GM12878 (cell line): Measurements from ENCODE around the gene ITPKB. TPM values are rescaled to one million over a fixed set of nuclear protein-coding genes. Genes with fewer than 3 reads are reported as not detected.

Source experiments
- ATAC-seq: fragments of 200-7000 bp; cut with Tn5 transposase; 3 replicates; pipeline ENCODE4 v1.9.1; 2020; ENCODE audit warnings: mild to moderate bottlenecking, moderate library complexity
- BruUV-seq: library from RNA; stranded (reverse); fragments of 400-500 nt; replicated peaks from 2 replicates; lab custom pipeline; 2021; lab: Mats Ljungman, UMichigan
- CTCF ChIA-PET: fragments of 300-600 bp; sonication (Branson Sonifier 250); formaldehyde crosslinking; extraction: SDS; loops from one replicate; lab custom pipeline; 2021; ENCODE audit warnings: inconsistent platforms; lab: Yijun Ruan, JAX
- POLR2A ChIA-PET: fragments of 350-600 bp; formaldehyde crosslinking; extraction: SDS; loops from one replicate; lab custom pipeline; 2021; ENCODE audit warnings: inconsistent platforms; lab: Charles Lee
- RAD21 ChIA-PET: fragments of 300-600 bp; sonication (Branson Sonifier 250); formaldehyde crosslinking; loops from one replicate; lab custom pipeline; 2023; ENCODE audit warnings: antibody characterized with exemption; ENCODE audit not compliant: unreplicated experiment; lab: Charles Lee
- SMC1A ChIA-PET: fragments of 300-600 bp; sonication (Branson Sonifier 250); formaldehyde crosslinking; loops from one replicate; lab custom pipeline; 2023; ENCODE audit not compliant: unreplicated experiment, uncharacterized antibody; lab: Charles Lee
- DNase-seq: peaks from one replicate; pipeline ENCODE4 v3.0.0-alpha.2; 2011; ENCODE audit warnings: low read depth, low spot score
- FAIRE-seq: peaks from 3 replicates; lab custom pipeline; 2011; peaks lifted over from hg19 to GRCh38; lab: Jason Lieb, UNC
- H2AFZ ChIP-seq: 2 replicates; pipeline ENCODE4 v1.6.0; 2011; ENCODE audit warnings: low read depth, low read length, control low read depth; ENCODE audit not compliant: control insufficient read depth
- H3K27ac ChIP-seq: 2 replicates; pipeline ENCODE4 v1.5.1; 2011; ENCODE audit warnings: control low read depth; ENCODE audit not compliant: control insufficient read depth, insufficient read depth
- H3K27me3 ChIP-seq, 2 experiments: replicated peaks in 1 of 2; 2 replicates each; pipeline versions ENCODE4 v1.6.0 to v1.6.1; 2011; ENCODE audit warnings: low read length in 1 of 2; ENCODE audit not compliant: control insufficient read depth in 2 of 2, insufficient read depth in 2 of 2
- H3K36me3 ChIP-seq, 2 experiments: 2 replicates each; pipeline ENCODE4 v1.5.1; 2011; ENCODE audit warnings: low read length in 1 of 2; ENCODE audit not compliant: control insufficient read depth in 2 of 2, insufficient read depth in 2 of 2
- H3K4me1 ChIP-seq: 2 replicates; pipeline ENCODE4 v1.6.1; 2011; ENCODE audit warnings: mild to moderate bottlenecking, low read length, moderate library complexity, mixed read lengths; ENCODE audit not compliant: control insufficient read depth, insufficient read depth
- H3K4me2 ChIP-seq: 2 replicates; pipeline ENCODE4 v1.6.0; 2011; ENCODE audit warnings: control low read depth; ENCODE audit not compliant: control insufficient read depth, insufficient read depth
- H3K4me3 ChIP-seq: fragments of 200-600 bp; sonication (generic); 2 replicates; pipeline ENCODE4 v1.5.1; 2016
- H3K79me2 ChIP-seq: 2 replicates; pipeline ENCODE4 v1.6.0; 2011; ENCODE audit warnings: low read length; ENCODE audit not compliant: control insufficient read depth, insufficient read depth
- H3K9ac ChIP-seq: 2 replicates; pipeline ENCODE4 v1.8.0; 2011; ENCODE audit warnings: low read length, control low read depth, mixed read lengths; ENCODE audit not compliant: control insufficient read depth, insufficient read depth
- H3K9me3 ChIP-seq: replicated peaks from 3 replicates; pipeline ENCODE4 v1.5.1; 2011; ENCODE audit warnings: mild to moderate bottlenecking, low read length; ENCODE audit not compliant: control insufficient read depth, insufficient read depth
- H4K20me1 ChIP-seq: 2 replicates; pipeline ENCODE4 v1.6.0; 2011; ENCODE audit not compliant: control insufficient read depth, insufficient read depth
- BRCA1 ChIP-seq: IDR thresholded peaks from 2 replicates; pipeline ENCODE4 v1.6.1; 2011; ENCODE audit warnings: low read depth, low read length, improper control_type of control experiment
- CEBPB ChIP-seq, 2 experiments: fragments of 150-350 bp in 1 of 2; IDR thresholded peaks; 2 replicates each; pipeline ENCODE4 v1.6.1; 2012 to 2014; ENCODE audit warnings: low read depth in 2 of 2, low read length in 2 of 2, borderline replicate concordance in 1 of 2, inconsistent platforms in 1 of 2
- EP300 ChIP-seq, 2 experiments: fragments of 150-350 bp in 1 of 2; IDR thresholded peaks; 2 replicates each; pipeline ENCODE4 v1.6.1; 2011 to 2012; ENCODE audit warnings: low read depth in 2 of 2, low read length in 2 of 2, borderline replicate concordance in 1 of 2, improper control_type of control experiment in 1 of 2, inconsistent platforms in 1 of 2; ENCODE audit not compliant: control insufficient read depth in 1 of 2
- LARP7 ChIP-seq: fragments of 450-650 bp; IDR thresholded peaks from 2 replicates; pipeline ENCODE4 v1.6.1; 2017; ENCODE audit warnings: mild to moderate bottlenecking
- NFIC ChIP-seq: IDR thresholded peaks from 2 replicates; pipeline ENCODE4 v1.6.1; 2012; ENCODE audit warnings: low read depth, mild to moderate bottlenecking, inconsistent platforms, low read length, moderate library complexity
- NFYA ChIP-seq: IDR thresholded peaks from 2 replicates; pipeline ENCODE4 v1.6.1; 2011; ENCODE audit warnings: low read depth, mild to moderate bottlenecking, low read length, improper control_type of control experiment, borderline replicate concordance
- NR2C1 ChIP-seq: fragments of 450-650 bp; IDR thresholded peaks from 2 replicates; pipeline ENCODE4 v1.6.1; 2017; ENCODE audit warnings: antibody characterized with exemption, mild to moderate bottlenecking, moderate library complexity
- NRF1 ChIP-seq: conservative IDR thresholded peaks from 2 replicates; pipeline ENCODE4 v1.6.1; 2011; ENCODE audit warnings: mild to moderate bottlenecking, low read depth, low read length, improper control_type of control experiment
- PAX8 ChIP-seq: fragments of 450-650 bp; IDR thresholded peaks from 2 replicates; pipeline ENCODE4 v1.6.1; 2017; ENCODE audit warnings: mild to moderate bottlenecking, moderate library complexity
- POLR2A ChIP-seq: IDR thresholded peaks from 2 replicates; pipeline ENCODE4 v1.6.1; 2011; ENCODE audit warnings: low read depth, mild to moderate bottlenecking, low read length
- RBBP5 ChIP-seq: fragments of 200-600 bp; sonication (generic); conservative IDR thresholded peaks from 2 replicates; pipeline ENCODE4 v1.6.1; 2016
- RUNX3 ChIP-seq: IDR thresholded peaks from 2 replicates; pipeline ENCODE4 v1.6.1; 2012; ENCODE audit warnings: low read length, inconsistent platforms
- STAT1 ChIP-seq: fragments of 450-650 bp; conservative IDR thresholded peaks from 2 replicates; pipeline ENCODE4 v1.6.1; 2014; ENCODE audit warnings: antibody characterized with exemption, mild to moderate bottlenecking
- TCF12 ChIP-seq: IDR thresholded peaks from 2 replicates; pipeline ENCODE4 v1.6.1; 2011; ENCODE audit warnings: low read depth, mild to moderate bottlenecking, low read length
- TCF7 ChIP-seq: IDR thresholded peaks from 2 replicates; pipeline ENCODE4 v1.6.1; 2014; ENCODE audit warnings: antibody characterized with exemption, borderline replicate concordance
- ZNF217 ChIP-seq: fragments of 450-650 bp; IDR thresholded peaks from 2 replicates; pipeline ENCODE4 v1.6.1; 2017; ENCODE audit warnings: antibody characterized with exemption, mild to moderate bottlenecking
- ZNF384 ChIP-seq: IDR thresholded peaks from 2 replicates; pipeline ENCODE4 v1.6.1; 2012; ENCODE audit warnings: low read depth, mild to moderate bottlenecking, low read length, improper control_type of control experiment, borderline replicate concordance
- ZSCAN29 ChIP-seq: fragments of 450-650 bp; IDR thresholded peaks from 2 replicates; pipeline ENCODE4 v1.6.1; 2017; ENCODE audit warnings: mild to moderate bottlenecking, moderate library complexity
- WGBS: methylation state at CpG from one replicate; pipeline ENCODE4 v1.1.6; 2016; ENCODE audit warnings: low lambda C conversion rate; ENCODE audit not compliant: insufficient replicate concordance, insufficient coverage; ENCODE audit errors: missing lambda C conversion rate; 5-methylcytosine and 5-hydroxymethylcytosine counted together
- in situ Hi-C: fragments of 300-500 bp; cut with MboI; formaldehyde crosslinking; loops from 9 replicates; pipeline ENCODE4 v1.14.3; 2018; ENCODE audit warnings: mixed read lengths
- intact Hi-C: fragments of 100-400 bp; cut with micrococcal nuclease; formaldehyde crosslinking; loops from one replicate; pipeline ENCODE4 v1.14.2; 2022; ENCODE audit not compliant: unreplicated experiment
- polyA plus RNA-seq, 11 experiments: library from polyadenylated mRNA; depleted of rRNA in 4 of 11; unstranded in 6 of 11; stranded (reverse) in 5 of 11; fragments of >200 nt; fragmentation: Nextera tagmentation in 4 of 11; fragmentation: Illumina TruSeq in 1 of 11; extraction: Ambion mirVana in 4 of 11; extraction: Trizol in 1 of 11; gene quantifications; 1 replicate in 1 of 11; 2 replicates in 10 of 11; pipeline versions ENCODE4 v1.2.1 to v1.2.3, GENCODE V29; 2011 to 2016; ENCODE audit warnings: inconsistent platforms in 2 of 11, missing spikeins in 2 of 11, low read depth in 1 of 11
- total RNA-seq, 4 experiments: library from RNA; depleted of rRNA in 3 of 4; stranded (reverse); fragments of >200 nt in 3 of 4; fragmentation: Illumina TruSeq in 1 of 4; extraction: Trizol in 1 of 4; gene quantifications; 2 replicates each; pipeline versions ENCODE4 v1.2.1 to v1.2.3, GENCODE V29; 2013 to 2021
- TF ChIP-seq, protein P1 (sequence below): IDR thresholded peaks from 2 replicates; pipeline ENCODE4 v1.6.1; 2011; ENCODE audit warnings: mild to moderate bottlenecking, low read depth, low read length, moderate library complexity; ENCODE audit not compliant: insufficient replicate concordance
- TF ChIP-seq, protein P2 (sequence below): fragments of 450-650 bp; IDR thresholded peaks from 2 replicates; pipeline ENCODE4 v1.6.1; 2017; ENCODE audit warnings: mild to moderate bottlenecking

ITPKB gene
- total and polyA plus RNA-seq, 10 of the 15 experiments (the other 5 are each of a cell fraction or from before 2014, with no cell fraction given), result 1.3 to 38.7 (median 12.9) TPM

DNA sequence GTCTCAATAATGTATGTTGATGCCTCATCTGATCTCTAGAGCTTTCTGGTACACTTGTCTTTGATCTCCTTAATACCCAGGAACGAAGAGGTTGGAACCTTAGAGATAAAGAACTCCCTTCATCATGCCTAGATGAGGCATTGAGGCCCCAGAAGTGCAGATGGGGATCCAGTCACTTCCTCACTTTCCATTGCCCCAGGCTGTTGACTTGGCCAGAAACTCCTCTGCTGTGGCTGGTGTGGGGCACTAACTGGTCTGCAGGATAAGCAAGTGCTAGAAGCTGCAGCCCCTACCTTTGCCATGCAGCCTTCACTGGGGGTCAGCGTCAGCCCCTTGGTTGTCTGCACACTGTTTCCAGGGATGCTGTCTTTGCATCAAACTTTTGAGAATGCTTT, 140.6 kb downstream of the ITPKB start:
- FAIRE-seq (no peak), DNase-seq (no peak), ATAC-seq (no peak)
- Histone ChIP-seq H2AFZ (no peak overlapping the region), H4K20me1 (no peaks in the 10 kb centered on the region; the same call in 1 of the 2 replicates), H3K4me1 (no peaks in the 10 kb centered on the region), H3K9ac (no peak overlapping the region), H3K27ac (no peak overlapping the region), H3K79me2 (no peaks in the 10 kb centered on the region), H3K4me3 (no peak overlapping the region), H3K9me3 (no peaks in the 10 kb centered on the region; the same call in 2 of the 3 replicates), H3K27me3 (peaks cover 0 to 4% of the 10 kb centered on the region in 2 experiments; a peak in 1 of 4 replicates), H3K4me2 (no peak overlapping the region), H3K36me3 (no peaks in the 10 kb centered on the region)
- RAD21 ChIA-PET, result no interaction called here
- intact Hi-C loops, result no loop called here
- in situ Hi-C loops, result no loop called here
- no TSS peak for BruUV-seq
- TF ChIP-seq, protein P1, sequence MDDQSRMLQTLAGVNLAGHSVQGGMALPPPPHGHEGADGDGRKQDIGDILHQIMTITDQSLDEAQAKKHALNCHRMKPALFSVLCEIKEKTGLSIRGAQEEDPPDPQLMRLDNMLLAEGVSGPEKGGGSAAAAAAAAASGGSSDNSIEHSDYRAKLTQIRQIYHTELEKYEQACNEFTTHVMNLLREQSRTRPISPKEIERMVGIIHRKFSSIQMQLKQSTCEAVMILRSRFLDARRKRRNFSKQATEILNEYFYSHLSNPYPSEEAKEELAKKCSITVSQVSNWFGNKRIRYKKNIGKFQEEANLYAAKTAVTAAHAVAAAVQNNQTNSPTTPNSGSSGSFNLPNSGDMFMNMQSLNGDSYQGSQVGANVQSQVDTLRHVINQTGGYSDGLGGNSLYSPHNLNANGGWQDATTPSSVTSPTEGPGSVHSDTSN, result no peak
- TF ChIP-seq TCF7 (no peak), ZNF384 (no peak), NFIC (no peak), RBBP5 (no peak), STAT1 (no peak), NFYA (no peak), BRCA1 (no peak), RUNX3 (no peak), CEBPB (IDR thresholded peaks at IDR 0.05; ENCODE audit: borderline replicate concordance in 1 of 2, low read depth in 2 of 2, low read length in 2 of 2) (no peak), PAX8 (no peak), POLR2A (no peak), ZNF217 (no peak), NR2C1 (no peak), LARP7 (no peak), ZSCAN29 (no peak), TCF12 (no peak), NRF1 (no peak), EP300 (IDR thresholded peaks at IDR 0.05; ENCODE audit: borderline replicate concordance in 1 of 2, control insufficient read depth in 1 of 2, low read depth in 2 of 2, low read length in 2 of 2) (no peak)
- TF ChIP-seq, protein P2, sequence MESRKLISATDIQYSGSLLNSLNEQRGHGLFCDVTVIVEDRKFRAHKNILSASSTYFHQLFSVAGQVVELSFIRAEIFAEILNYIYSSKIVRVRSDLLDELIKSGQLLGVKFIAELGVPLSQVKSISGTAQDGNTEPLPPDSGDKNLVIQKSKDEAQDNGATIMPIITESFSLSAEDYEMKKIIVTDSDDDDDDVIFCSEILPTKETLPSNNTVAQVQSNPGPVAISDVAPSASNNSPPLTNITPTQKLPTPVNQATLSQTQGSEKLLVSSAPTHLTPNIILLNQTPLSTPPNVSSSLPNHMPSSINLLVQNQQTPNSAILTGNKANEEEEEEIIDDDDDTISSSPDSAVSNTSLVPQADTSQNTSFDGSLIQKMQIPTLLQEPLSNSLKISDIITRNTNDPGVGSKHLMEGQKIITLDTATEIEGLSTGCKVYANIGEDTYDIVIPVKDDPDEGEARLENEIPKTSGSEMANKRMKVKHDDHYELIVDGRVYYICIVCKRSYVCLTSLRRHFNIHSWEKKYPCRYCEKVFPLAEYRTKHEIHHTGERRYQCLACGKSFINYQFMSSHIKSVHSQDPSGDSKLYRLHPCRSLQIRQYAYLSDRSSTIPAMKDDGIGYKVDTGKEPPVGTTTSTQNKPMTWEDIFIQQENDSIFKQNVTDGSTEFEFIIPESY, result no peak
- POLR2A ChIA-PET, result no interaction called here
- CTCF ChIA-PET, result no interaction called here
- 53% methylated on average over 2 of the region's 2 CpGs for WGBS
- SMC1A ChIA-PET, result no interaction called here
